Activated CD4-positive, alpha-beta T cell treated with anti-CD3 and anti-CD28 coated beads for 36 hours (primary cell): Measurements from ENCODE around the gene S100A5. TPM values are rescaled to one million over a fixed set of nuclear protein-coding genes. Genes with fewer than 3 reads are reported as not detected.
"Not testable (repeated sequence)": the region's sequence is repeated elsewhere in the genome, so short reads cannot be mapped to it uniquely, and the experiment has no call there.

ENCODE experiments used
- ATAC-seq: fragments of 200-7000 bp; cut with Tn5 transposase; one replicate; pipeline ENCODE4 v1.10.0; 2021; ENCODE audit warnings: mild to moderate bottlenecking, moderate library complexity
- CTCF ChIA-PET: fragments of 350-600 bp; sonication (Branson Sonifier 250); formaldehyde crosslinking; loops from one replicate; lab custom pipeline; 2021; ENCODE audit warnings: antibody characterized with exemption; lab: Charles Lee
- POLR2A ChIA-PET: fragments of 350-600 bp; sonication (Branson Sonifier 250); formaldehyde crosslinking; loops from one replicate; lab custom pipeline; 2021; ENCODE audit warnings: antibody characterized with exemption, inconsistent platforms; lab: Charles Lee
- DNase-seq: peaks from one replicate; pipeline ENCODE4 v3.0.0-alpha.2; 2020
- H3K27ac Mint-ChIP-seq: one replicate; pipeline ENCODE4 v1.8.0; 2021; ENCODE audit warnings: mixed read lengths
- H3K27me3 Mint-ChIP-seq: one replicate; pipeline ENCODE4 v1.8.0; 2021; ENCODE audit warnings: mixed read lengths
- H3K36me3 Mint-ChIP-seq: one replicate; pipeline ENCODE4 v1.8.0; 2021; ENCODE audit warnings: low read depth, mixed read lengths
- H3K4me1 Mint-ChIP-seq: one replicate; pipeline ENCODE4 v1.8.0; 2021; ENCODE audit warnings: mixed read lengths
- H3K4me3 Mint-ChIP-seq: one replicate; pipeline ENCODE4 v1.8.0; 2021; ENCODE audit warnings: mild to moderate bottlenecking, moderate library complexity, mixed read lengths
- H3K9me3 Mint-ChIP-seq: one replicate; pipeline ENCODE4 v1.8.0; 2021; ENCODE audit warnings: low read depth, mixed read lengths
- intact Hi-C, 2 experiments: fragments of 100-400 bp; cut with DNase I in 1 of 2; cut with micrococcal nuclease in 1 of 2; formaldehyde crosslinking; loops; one replicate each; pipeline versions ENCODE4 v1.14.2 to v1.15.1; 2022 to 2024; cut with DNase I, micrococcal nuclease
- total RNA-seq, 2 experiments: library from RNA; stranded (reverse); gene quantifications; one replicate each; pipeline ENCODE4 v1.2.3, GENCODE V29; 2021

Gene S100A5
- total RNA-seq, 2 experiments from 2014 or later, result 2.4 to 3.4 TPM

- CTCF ChIA-PET, result interaction anchor here (0.6 to 0.7 kb wide), 3 partner anchors 12 to 148 kb away, joined by 3 read pairs; no protein-coding TSS in a partner anchor
- not testable (repeated sequence) for H3K27me3 Mint-ChIP-seq
These were observed 18.9 kb downstream of the S100A5 start for GRCh38 chr1:153521808-153522207.

GRCh38 chr1:153520818-153521476, 19.8 kb downstream of the S100A5 start:
- no peak overlapping the region for H3K4me3 Mint-ChIP-seq
- intact Hi-C loops, result no loop called here
- H3K9me3 Mint-ChIP-seq, result no peaks in the 10 kb centered on the region
- ChIA-PET POLR2A (no interaction called here), CTCF (interaction anchor here (0.5 to 2.3 kb wide), 7 partner anchors 10 to 923 kb away, joined by 3 to 16 read pairs (median 4); no protein-coding TSS in a partner anchor)
- H3K27me3 Mint-ChIP-seq, result no peaks in the 10 kb centered on the region
- H3K4me1 Mint-ChIP-seq, result peaks cover 5% of the 10 kb centered on the region
- no peak for ATAC-seq
- no peaks in the 10 kb centered on the region for H3K36me3 Mint-ChIP-seq
- no peak for DNase-seq
- no peak overlapping the region for H3K27ac Mint-ChIP-seq

More at GRCh38 chr1:153521808-153522207, 18.9 kb downstream of the S100A5 start:
- DNase-seq, H3K9me3 Mint-ChIP-seq, POLR2A ChIA-PET, H3K4me3 Mint-ChIP-seq, H3K27ac Mint-ChIP-seq, H3K4me1 Mint-ChIP-seq, intact Hi-C loops, ATAC-seq, H3K36me3 Mint-ChIP-seq: not testable (repeated sequence)

- H3K27me3 Mint-ChIP-seq, H3K36me3 Mint-ChIP-seq, H3K27ac Mint-ChIP-seq, H3K9me3 Mint-ChIP-seq, POLR2A ChIA-PET, H3K4me3 Mint-ChIP-seq, ATAC-seq, DNase-seq, H3K4me1 Mint-ChIP-seq, intact Hi-C loops: not testable (repeated sequence)
- CTCF ChIA-PET, result interaction anchor here (0.7 to 2.3 kb wide), 7 partner anchors 9 to 924 kb away, joined by 3 to 16 read pairs (median 4); no protein-coding TSS in a partner anchor
These were observed 20.5 kb downstream of the S100A5 start for GRCh38 chr1:153520137-153520691.

DNA sequence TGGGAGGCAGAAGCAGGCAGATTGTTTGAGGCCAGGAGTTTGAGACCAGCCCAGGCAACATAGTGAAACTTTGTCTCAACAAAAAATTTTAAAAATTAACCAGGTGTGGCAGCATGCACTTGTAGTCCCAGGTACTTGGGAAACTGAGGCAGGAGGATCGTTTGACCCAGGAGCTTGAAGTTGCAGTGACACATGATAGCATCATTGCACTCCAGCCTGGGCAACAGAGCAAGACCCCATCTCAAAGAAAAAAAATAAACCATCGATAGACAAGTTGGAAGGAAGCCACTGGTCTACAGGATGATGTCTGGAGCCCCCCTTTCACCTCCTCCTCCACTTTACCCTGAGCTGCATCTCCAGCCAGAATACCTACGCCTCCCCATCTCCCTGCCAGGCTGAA, 21.5 kb downstream of the S100A5 start:
- ChIA-PET POLR2A (interaction anchor here (0.6 kb wide), 1 partner anchor 559 kb away, joined by 4 read pairs; no protein-coding TSS in a partner anchor), CTCF (interaction anchor here (0.6 to 2.3 kb wide), 3 partner anchors 24 to 222 kb away, joined by 3 to 12 read pairs (median 10); no protein-coding TSS in a partner anchor)
- H3K27ac Mint-ChIP-seq, result no peak overlapping the region
- no peak overlapping the region for H3K4me3 Mint-ChIP-seq
- H3K9me3 Mint-ChIP-seq, result no peaks in the 10 kb centered on the region
- H3K27me3 Mint-ChIP-seq, result no peaks in the 10 kb centered on the region
- intact Hi-C loops, result no loop called here
- H3K4me1 Mint-ChIP-seq, result peaks cover 5% of the 10 kb centered on the region
- DNase-seq (no peak), ATAC-seq (no peak)
- H3K36me3 Mint-ChIP-seq, result no peaks in the 10 kb centered on the region

DNA sequence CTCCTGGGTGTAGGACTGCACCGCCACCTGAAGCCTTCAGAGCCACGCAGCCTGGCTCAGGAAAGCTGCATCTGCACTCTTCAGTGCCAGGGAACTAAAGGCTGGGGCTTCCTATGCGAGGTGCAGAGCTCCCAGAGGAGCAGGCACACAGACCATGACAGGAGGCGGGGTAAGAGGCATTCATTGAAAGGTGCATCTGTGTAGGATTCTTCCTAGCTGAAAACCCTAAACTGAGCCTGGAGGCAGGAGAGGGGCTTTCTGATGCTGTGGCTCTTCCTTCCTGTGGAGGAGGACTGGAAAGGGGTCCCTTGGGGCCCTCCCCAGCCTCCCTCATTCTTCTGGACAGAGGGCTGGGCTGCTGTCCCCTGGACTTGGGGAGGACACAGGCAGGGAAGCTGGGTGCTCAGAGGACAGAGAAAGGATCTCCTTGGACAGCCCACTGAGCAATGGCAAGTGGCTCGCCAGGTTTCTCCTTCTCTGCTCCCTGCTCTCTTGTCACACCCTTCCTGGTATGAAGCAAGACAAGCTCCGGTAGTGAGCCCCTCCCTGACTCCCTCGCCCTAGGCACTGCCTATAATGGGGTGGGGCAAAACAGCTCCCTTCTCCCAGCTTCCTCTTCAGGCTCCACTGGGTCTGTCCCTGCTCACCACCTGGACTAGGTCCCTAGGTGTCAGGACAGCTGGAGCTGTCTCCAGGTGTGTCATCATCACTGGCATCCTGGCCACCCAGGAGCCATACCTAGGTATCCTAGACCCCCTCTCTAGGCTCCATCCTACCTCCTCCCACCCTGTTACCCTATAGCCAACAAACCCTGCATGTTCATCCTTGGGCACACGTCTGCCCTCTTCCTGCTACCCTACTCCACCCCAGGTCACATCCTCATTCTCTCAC, 25.0 kb downstream of the S100A5 start:
- intact Hi-C loops, result no loop called here
- Mint-ChIP-seq H3K27me3 (no peaks in the 10 kb centered on the region), H3K36me3 (no peaks in the 10 kb centered on the region), H3K9me3 (no peaks in the 10 kb centered on the region), H3K4me1 (peaks cover 11% of the 10 kb centered on the region), H3K27ac (no peak overlapping the region), H3K4me3 (no peak overlapping the region)
- ChIA-PET POLR2A (interaction anchor here (0.8 kb wide), 1 partner anchor 16 kb away, joined by 3 read pairs; no protein-coding TSS in a partner anchor), CTCF (interaction anchor here (0.6 to 1.6 kb wide), 4 partner anchors 35 to 1428 kb away, joined by 3 to 8 read pairs (median 3); no protein-coding TSS in a partner anchor)
- no peak for DNase-seq
- no peak for ATAC-seq

- POLR2A ChIA-PET, result no interaction called here
- no peaks in the 10 kb centered on the region for H3K36me3 Mint-ChIP-seq
- no peak for DNase-seq
- peaks cover 13% of the 10 kb centered on the region for H3K4me1 Mint-ChIP-seq
- no peak overlapping the region for H3K27ac Mint-ChIP-seq
- no peaks in the 10 kb centered on the region for H3K27me3 Mint-ChIP-seq
- ATAC-seq, result no peak
- intact Hi-C loops, result loop anchor here (5.0 kb wide), 2 partner anchors 119 to 159 kb away; partner anchors contain the start of genes CHTOP (in 2 of the 2) and ILF2 (in 1 of the 2)
- H3K9me3 Mint-ChIP-seq, result no peaks in the 10 kb centered on the region
- CTCF ChIA-PET, result interaction anchor here (0.7 kb wide), 1 partner anchor 26 kb away, joined by 3 read pairs; no protein-coding TSS in a partner anchor
- no peak overlapping the region for H3K4me3 Mint-ChIP-seq
These were observed 27.1 kb downstream of the S100A5 start for GRCh38 chr1:153513666-153514065.

- ChIA-PET CTCF (interaction anchor here (0.7 kb wide), 1 partner anchor 25 kb away, joined by 3 read pairs; no protein-coding TSS in a partner anchor), POLR2A (no interaction called here)
- intact Hi-C loops, result loop anchor here (5.0 kb wide), 2 partner anchors 119 to 159 kb away; partner anchors contain the start of genes CHTOP (in 2 of the 2) and ILF2 (in 1 of the 2)
These were observed 27.7 kb downstream of the S100A5 start for GRCh38 chr1:153513023-153513422.

DNA sequence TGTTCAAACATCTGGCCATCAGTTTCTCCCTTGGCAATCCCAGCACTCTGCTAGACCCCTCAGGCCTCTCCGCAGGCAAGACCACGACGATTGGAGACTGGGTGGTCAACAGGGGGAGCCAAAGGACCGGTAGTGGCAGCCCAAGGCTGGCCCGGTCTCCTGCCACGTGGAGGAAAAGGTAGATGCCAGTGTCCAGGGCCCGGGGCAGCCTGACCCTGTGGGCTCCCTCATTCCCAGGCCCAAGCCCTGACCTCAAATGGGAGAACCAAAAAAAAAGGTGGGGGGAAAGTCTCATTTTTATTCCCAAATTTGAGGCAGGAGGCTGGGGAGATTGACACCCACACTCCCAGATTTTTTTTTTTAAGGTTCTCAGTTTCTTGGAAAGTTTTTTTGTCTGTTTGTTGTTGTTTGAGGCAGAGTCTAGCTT, 29.7 kb downstream of the S100A5 start:
- intact Hi-C loops, result loop anchor here (1.0 to 5.0 kb wide), 11 partner anchors 21 to 476 kb away; partner anchors contain the start of genes CHTOP (in 2 of the 2), ILF2 (in 2 of the 2), DENND4B (in 1 of the 2) and NPR1 (in 1 of the 2)
- Mint-ChIP-seq H3K36me3 (no peaks in the 10 kb centered on the region), H3K9me3 (no peaks in the 10 kb centered on the region), H3K4me3 (no peak overlapping the region), H3K27me3 (no peaks in the 10 kb centered on the region), H3K27ac (peak overlapping the region; percentile 74), H3K4me1 (peaks cover 10% of the 10 kb centered on the region)
- peak; percentile 95 for ATAC-seq
- ChIA-PET CTCF (interaction anchor here (0.6 to 5.3 kb wide), 53 partner anchors 9 to 1460 kb away, joined by 3 to 57 read pairs (median 5); partner anchors contain the start of genes ILF2, INTS3, S100A13 and S100A14), POLR2A (interaction anchor here (0.7 kb wide), 1 partner anchor 102 kb away, joined by 3 read pairs; the partner anchor contains the start of gene S100A16)
- peak; percentile 90 for DNase-seq

More at GRCh38 chr1:153513023-153513422, 27.7 kb downstream of the S100A5 start:
- Mint-ChIP-seq H3K4me1 (peaks cover 10% of the 10 kb centered on the region), H3K9me3 (no peaks in the 10 kb centered on the region), H3K36me3 (no peaks in the 10 kb centered on the region), H3K27me3 (no peaks in the 10 kb centered on the region), H3K4me3 (no peak overlapping the region), H3K27ac (no peak overlapping the region)
- ATAC-seq, result no peak
- DNase-seq, result no peak

DNA sequence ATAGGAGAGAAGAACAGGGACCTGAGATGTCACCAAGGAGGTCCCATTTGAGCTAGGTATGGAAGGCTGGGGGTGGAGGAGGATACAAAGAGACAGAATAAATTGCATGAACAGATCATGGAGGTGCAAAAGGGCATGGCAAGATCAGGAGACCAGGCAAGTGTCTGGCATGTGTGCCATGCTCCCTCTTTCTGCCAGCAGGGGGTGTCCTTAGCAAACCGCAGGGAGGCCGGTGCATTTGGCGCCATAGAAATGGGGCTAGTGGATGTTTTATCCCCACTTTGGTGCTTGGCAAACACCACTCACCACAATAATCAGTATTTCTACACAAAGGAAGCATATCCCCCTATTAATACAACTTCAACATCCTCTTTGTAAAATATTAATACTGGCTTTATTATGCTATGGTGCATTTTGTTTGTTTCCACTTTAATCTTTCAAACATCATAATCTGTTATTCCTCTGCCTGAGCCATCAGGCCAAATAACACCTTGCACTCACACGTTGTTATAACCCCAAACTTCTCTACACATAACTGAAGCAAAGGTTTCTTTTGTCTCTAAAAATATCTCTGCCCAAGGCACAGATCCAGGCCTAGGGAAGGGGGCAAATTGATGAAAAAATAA, 30.9 kb downstream of the S100A5 start:
- ATAC-seq (peak; percentile 75), DNase-seq (peak; percentile 87)
- peaks cover 10% of the 10 kb centered on the region for H3K4me1 Mint-ChIP-seq
- ChIA-PET CTCF (interaction anchor here (0.6 to 5.3 kb wide), 38 partner anchors 9 to 477 kb away, joined by 3 to 57 read pairs (median 6); partner anchors contain the start of genes ILF2, S100A13, S100A14 and S100A16), POLR2A (no interaction called here)
- no peak overlapping the region for H3K27ac Mint-ChIP-seq
- H3K27me3 Mint-ChIP-seq, result no peaks in the 10 kb centered on the region
- no peak overlapping the region for H3K4me3 Mint-ChIP-seq
- no peaks in the 10 kb centered on the region for H3K36me3 Mint-ChIP-seq
- intact Hi-C loops, result loop anchor here (1.0 to 5.0 kb wide), 7 partner anchors 107 to 477 kb away; partner anchors contain the start of genes CHTOP (in 2 of the 2), ILF2 (in 2 of the 2) and NPR1 (in 1 of the 2)
- no peaks in the 10 kb centered on the region for H3K9me3 Mint-ChIP-seq

- intact Hi-C loops, result loop anchor here in 1 of 2 experiments (1.0 kb wide), 2 partner anchors 108 to 240 kb away; no protein-coding TSS in a partner anchor
These were observed 31.7 kb downstream of the S100A5 start for GRCh38 chr1:153509036-153509435.

More at GRCh38 chr1:153509036-153509435, 31.7 kb downstream of the S100A5 start:
- DNase-seq, result no peak
- Mint-ChIP-seq H3K4me1 (peaks cover 10% of the 10 kb centered on the region), H3K9me3 (no peaks in the 10 kb centered on the region), H3K4me3 (no peak overlapping the region), H3K27ac (no peak overlapping the region), H3K36me3 (no peaks in the 10 kb centered on the region), H3K27me3 (no peaks in the 10 kb centered on the region)
- ChIA-PET POLR2A (no interaction called here), CTCF (interaction anchor here (0.6 to 5.3 kb wide), 14 partner anchors 10 to 171 kb away, joined by 3 to 57 read pairs (median 4); partner anchors contain the start of genes CHTOP, S100A14 and S100A3)
- ATAC-seq, result no peak
